HepG2 (cell line): ENCODE measurements around the gene RBBP5. TPM values are rescaled to one million over a fixed set of nuclear protein-coding genes. Genes with fewer than 3 reads are reported as not detected.

Experiments
- ATAC-seq: fragments of 200-7000 bp; cut with Tn5 transposase; 3 replicates; pipeline ENCODE4 v1.9.1; 2020; ENCODE audit warnings: mild to moderate bottlenecking, moderate library complexity
- BruUV-seq: library from RNA; stranded (reverse); fragments of 400-500 nt; replicated peaks from 2 replicates; lab custom pipeline; 2021; lab: Mats Ljungman, UMichigan
- CTCF ChIA-PET: fragments of 300-600 bp; formaldehyde crosslinking; extraction: SDS; loops from one replicate; lab custom pipeline; 2021; ENCODE audit warnings: low total read pairs, inconsistent platforms, low intra/inter-chr PET ratio; lab: Yijun Ruan, JAX
- POLR2A ChIA-PET: fragments of 350-600 bp; sonication (Branson Sonifier 250); formaldehyde crosslinking; loops from one replicate; lab custom pipeline; 2020; ENCODE audit warnings: antibody characterized with exemption, inconsistent platforms; lab: Yijun Ruan, JAX
- DNase-seq: peaks from one replicate; pipeline ENCODE4 v3.0.0-alpha.2; 2015; ENCODE audit warnings: low spot score
- FAIRE-seq: peaks from 3 replicates; lab custom pipeline; 2011; peaks lifted over from hg19 to GRCh38; lab: Jason Lieb, UNC
- H2AFZ ChIP-seq: one replicate; pipeline ENCODE4 v1.6.1; 2011; ENCODE audit warnings: low read length, inconsistent platforms
- H3K27ac ChIP-seq: fragments of 300-600 bp; 3 replicates; pipeline ENCODE4 v1.8.0; 2011; ENCODE audit warnings: mixed run types, mild to moderate bottlenecking, mixed read lengths, low read length, inconsistent platforms; ENCODE audit not compliant: insufficient read depth; ENCODE audit errors: extremely low read length
- H3K27me3 ChIP-seq, 2 experiments: fragments of 200-600 bp in 1 of 2; 2 replicates in 1 of 2; 3 replicates in 1 of 2; pipeline versions ENCODE4 v1.6.0 to v1.8.0; 2011; ENCODE audit warnings: low read length in 2 of 2, mild to moderate bottlenecking in 2 of 2, moderate library complexity in 2 of 2, inconsistent platforms in 1 of 2; ENCODE audit not compliant: insufficient read depth in 2 of 2, control insufficient read depth in 1 of 2
- H3K36me3 ChIP-seq, 2 experiments: fragments of 200-600 bp in 1 of 2; replicated peaks in 1 of 2; 2 replicates in 1 of 2; 3 replicates in 1 of 2; pipeline versions ENCODE4 v1.5.1 to v1.8.0; 2011; ENCODE audit warnings: low read length in 2 of 2, inconsistent platforms in 1 of 2; ENCODE audit not compliant: insufficient read depth in 2 of 2, control insufficient read depth in 1 of 2
- H3K4me1 ChIP-seq: 2 replicates; pipeline ENCODE4 v1.5.1; 2012; ENCODE audit warnings: low read length, inconsistent platforms; ENCODE audit not compliant: insufficient read depth
- H3K4me2 ChIP-seq: 2 replicates; pipeline ENCODE4 v1.6.0; 2011; ENCODE audit warnings: low read depth, low read length, inconsistent platforms
- H3K4me3 ChIP-seq, 3 experiments: fragments of 200-600 bp in 1 of 3; sonication (generic), shearing (Covaris generic) in 1 of 3; replicated peaks in 1 of 3; 2 replicates each; pipeline ENCODE4 v1.5.1; 2011 to 2016; ENCODE audit warnings: low read length in 3 of 3, inconsistent platforms in 2 of 3, low read depth in 2 of 3, mild to moderate bottlenecking in 2 of 3, control low read depth in 1 of 3, mixed read lengths in 1 of 3; ENCODE audit not compliant: insufficient read depth in 1 of 3
- H3K79me2 ChIP-seq: one replicate; pipeline ENCODE4 v1.6.1; 2011; ENCODE audit warnings: low read length, inconsistent platforms; ENCODE audit not compliant: insufficient read depth
- H3K9ac ChIP-seq: 2 replicates; pipeline ENCODE4 v1.6.0; 2011; ENCODE audit warnings: mild to moderate bottlenecking, low read depth, low read length, inconsistent platforms; ENCODE audit not compliant: insufficient read depth
- H3K9me3 ChIP-seq: 2 replicates; pipeline ENCODE4 v1.5.1; 2012; ENCODE audit warnings: mild to moderate bottlenecking, low read length
- H4K20me1 ChIP-seq: 2 replicates; pipeline ENCODE4 v1.6.0; 2011; ENCODE audit warnings: inconsistent platforms, mild to moderate bottlenecking, low read length, moderate library complexity; ENCODE audit not compliant: insufficient read depth
- ATF7 ChIP-seq, 2 experiments: fragments of 450-650 bp in 1 of 2; sonication (generic) in 1 of 2; formaldehyde crosslinking in 1 of 2; IDR thresholded peaks; 2 replicates each; pipeline versions ENCODE4 v1.4.0 to v1.6.1; 2016 to 2020; ENCODE audit warnings: antibody characterized with exemption in 1 of 2, mild to moderate bottlenecking in 1 of 2, missing genetic modification reagents in 1 of 2
- GTF3A ChIP-seq: sonication (generic); formaldehyde crosslinking; conservative IDR thresholded peaks from 2 replicates; pipeline ENCODE4 v1.4.0; 2020; ENCODE audit warnings: mild to moderate bottlenecking, missing genetic modification reagents
- MAFG ChIP-seq: sonication (generic); formaldehyde crosslinking; IDR thresholded peaks from 2 replicates; pipeline ENCODE4 v1.5.1; 2020; ENCODE audit warnings: mild to moderate bottlenecking, missing genetic modification reagents
- NFIC ChIP-seq: IDR thresholded peaks from 2 replicates; pipeline ENCODE4 v1.6.1; 2012; ENCODE audit warnings: mild to moderate bottlenecking, low read length, inconsistent platforms
- PAX8 ChIP-seq: sonication (generic); formaldehyde crosslinking; IDR thresholded peaks from 2 replicates; pipeline ENCODE4 v1.8.0; 2022; ENCODE audit warnings: mild to moderate bottlenecking, missing genetic modification reagents, borderline replicate concordance
- SMARCC2 ChIP-seq: fragments of 450-650 bp; IDR thresholded peaks from 2 replicates; pipeline ENCODE4 v1.6.1; 2017; ENCODE audit warnings: antibody characterized with exemption, mild to moderate bottlenecking
- TEAD3 ChIP-seq: optimal IDR thresholded peaks from 2 replicates; pipeline ENCODE3; 2016; ENCODE audit warnings: borderline replicate concordance
- ZIK1 ChIP-seq: sonication (generic); formaldehyde crosslinking; IDR thresholded peaks from 2 replicates; pipeline ENCODE4 v1.5.0; 2020; ENCODE audit warnings: mild to moderate bottlenecking, low read depth, missing genetic modification reagents, borderline replicate concordance
- ZNF234 ChIP-seq: sonication (generic); formaldehyde crosslinking; conservative IDR thresholded peaks from 2 replicates; pipeline ENCODE4 v1.5.1; 2020; ENCODE audit warnings: mild to moderate bottlenecking, missing genetic modification reagents
- WGBS: methylation state at CpG from one replicate; pipeline ENCODE4 v1.1.6; 2017; ENCODE audit warnings: low lambda C conversion rate; 5-methylcytosine and 5-hydroxymethylcytosine counted together
- in situ Hi-C: cut with HindIII; loops from 2 replicates; pipeline ENCODE4 v1.10.0; 2017; ENCODE audit warnings: low pct_unique_long_range_greater_than_20kb; ENCODE audit not compliant: extremely low pct_ligation_motif_present
- intact Hi-C: fragments of 100-400 bp; cut with micrococcal nuclease; formaldehyde crosslinking; loops from one replicate; pipeline ENCODE4 v1.10.0; 2022; ENCODE audit not compliant: unreplicated experiment
- polyA plus RNA-seq, 8 experiments: library from polyadenylated mRNA; depleted of rRNA in 3 of 8; stranded (reverse) in 7 of 8; unstranded in 1 of 8; fragments of >200 nt; fragmentation: Illumina TruSeq in 4 of 8; extraction: Trizol in 4 of 8; gene quantifications; 2 replicates each; pipeline versions ENCODE4 v1.2.1 to v1.2.3, GENCODE V29; 2011 to 2016; ENCODE audit warnings: low read depth in 4 of 8, missing spikeins in 1 of 8, mixed read lengths in 1 of 8; ENCODE audit not compliant: insufficient read depth in 1 of 8
- total RNA-seq, 5 experiments: library from RNA; depleted of rRNA; stranded (reverse); fragments of >200 nt; fragmentation: Illumina TruSeq; extraction: Trizol; gene quantifications; 2 replicates each; pipeline ENCODE4 v1.2.3, GENCODE V29; 2016; ENCODE audit warnings: low read depth in 1 of 5
- TF ChIP-seq, protein P1 (sequence below): sonication (generic); formaldehyde crosslinking; IDR thresholded peaks from 2 replicates; pipeline ENCODE4 v1.9.0; 2021; ENCODE audit warnings: missing genetic modification reagents, mild to moderate bottlenecking, borderline replicate concordance
- TF ChIP-seq, protein P2 (sequence below): sonication (generic); formaldehyde crosslinking; IDR thresholded peaks from 2 replicates; pipeline ENCODE4 v1.5.1; 2020; ENCODE audit warnings: mild to moderate bottlenecking, missing genetic modification reagents, moderate library complexity
- TF ChIP-seq, protein P3 (sequence below): sonication (generic); formaldehyde crosslinking; IDR thresholded peaks from 2 replicates; pipeline ENCODE4 v1.5.0; 2020; ENCODE audit warnings: mild to moderate bottlenecking, missing genetic modification reagents

RBBP5 gene
- total and polyA plus RNA-seq, 2 of the 13 experiments (the other 11 are each of a cell fraction or from before 2014, with no cell fraction given), result 6.6 to 17.1 TPM

DNA sequence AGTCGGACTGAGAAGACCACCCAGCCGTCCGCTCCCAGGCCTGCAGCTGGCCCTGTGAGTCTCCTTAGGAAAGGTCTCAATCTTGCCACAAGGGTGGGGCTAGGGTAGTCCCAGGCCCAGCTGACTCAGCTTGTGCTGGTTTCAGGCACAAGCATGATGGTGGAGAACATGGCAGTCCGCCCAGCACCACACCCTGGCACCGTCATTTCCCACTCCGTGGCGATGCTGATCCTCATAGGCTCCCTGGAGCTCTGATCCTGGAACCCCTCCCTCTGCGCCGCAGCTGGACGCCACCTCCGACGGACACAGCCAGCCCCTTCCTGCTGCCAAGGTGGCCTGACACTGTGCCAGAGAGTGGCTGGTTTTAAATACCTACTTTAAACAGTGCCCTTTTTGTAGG lies 48.3 kb downstream of the RBBP5 start:
- no peaks in the 10 kb centered on the region for H3K36me3 ChIP-seq
- no peaks in the 10 kb centered on the region for H3K9me3 ChIP-seq
- no peaks in the 10 kb centered on the region for H3K4me1 ChIP-seq
- H3K27ac ChIP-seq, result no peak overlapping the region
- H3K9ac ChIP-seq, result no peak overlapping the region
- DNase-seq (no peak), FAIRE-seq (no peak), ATAC-seq (no peak)
- H2AFZ ChIP-seq, result no peak overlapping the region
- WGBS, result no CpG with 5 or more reads among the region's 12 CpGs
- no TSS peak for BruUV-seq
- no peak overlapping the region for H3K4me2 ChIP-seq
- no peak overlapping the region for H3K4me3 ChIP-seq
- intact Hi-C loops (no loop called here), in situ Hi-C loops (no loop called here)
- peaks cover 0 to 25% of the 10 kb centered on the region in 2 experiments; a peak in 3 of 5 replicates for H3K27me3 ChIP-seq
- H3K79me2 ChIP-seq, result no peaks in the 10 kb centered on the region
- H4K20me1 ChIP-seq, result no peaks in the 10 kb centered on the region
- CTCF ChIA-PET, result no interaction called here
- TF ChIP-seq MAFG (no peak), ATF7 (IDR thresholded peaks at IDR 0.05) (no peak), ATF7 (CRISPR knock-in tag; IDR thresholded peaks at IDR 0.05) (no peak), ZIK1 (CRISPR knock-in tag) (no peak), TEAD3 (no peak), ZNF234 (no peak), GTF3A (CRISPR knock-in tag) (no peak), SMARCC2 (no peak), NFIC (no peak), PAX8 (CRISPR knock-in tag) (no peak)
- TF ChIP-seq, protein P1, sequence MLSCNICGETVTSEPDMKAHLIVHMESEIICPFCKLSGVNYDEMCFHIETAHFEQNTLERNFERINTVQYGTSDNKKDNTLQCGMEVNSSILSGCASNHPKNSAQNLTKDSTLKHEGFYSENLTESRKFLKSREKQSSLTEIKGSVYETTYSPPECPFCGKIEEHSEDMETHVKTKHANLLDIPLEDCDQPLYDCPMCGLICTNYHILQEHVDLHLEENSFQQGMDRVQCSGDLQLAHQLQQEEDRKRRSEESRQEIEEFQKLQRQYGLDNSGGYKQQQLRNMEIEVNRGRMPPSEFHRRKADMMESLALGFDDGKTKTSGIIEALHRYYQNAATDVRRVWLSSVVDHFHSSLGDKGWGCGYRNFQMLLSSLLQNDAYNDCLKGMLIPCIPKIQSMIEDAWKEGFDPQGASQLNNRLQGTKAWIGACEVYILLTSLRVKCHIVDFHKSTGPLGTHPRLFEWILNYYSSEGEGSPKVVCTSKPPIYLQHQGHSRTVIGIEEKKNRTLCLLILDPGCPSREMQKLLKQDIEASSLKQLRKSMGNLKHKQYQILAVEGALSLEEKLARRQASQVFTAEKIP (CRISPR knock-in tag), result no peak
- TF ChIP-seq, protein P2, sequence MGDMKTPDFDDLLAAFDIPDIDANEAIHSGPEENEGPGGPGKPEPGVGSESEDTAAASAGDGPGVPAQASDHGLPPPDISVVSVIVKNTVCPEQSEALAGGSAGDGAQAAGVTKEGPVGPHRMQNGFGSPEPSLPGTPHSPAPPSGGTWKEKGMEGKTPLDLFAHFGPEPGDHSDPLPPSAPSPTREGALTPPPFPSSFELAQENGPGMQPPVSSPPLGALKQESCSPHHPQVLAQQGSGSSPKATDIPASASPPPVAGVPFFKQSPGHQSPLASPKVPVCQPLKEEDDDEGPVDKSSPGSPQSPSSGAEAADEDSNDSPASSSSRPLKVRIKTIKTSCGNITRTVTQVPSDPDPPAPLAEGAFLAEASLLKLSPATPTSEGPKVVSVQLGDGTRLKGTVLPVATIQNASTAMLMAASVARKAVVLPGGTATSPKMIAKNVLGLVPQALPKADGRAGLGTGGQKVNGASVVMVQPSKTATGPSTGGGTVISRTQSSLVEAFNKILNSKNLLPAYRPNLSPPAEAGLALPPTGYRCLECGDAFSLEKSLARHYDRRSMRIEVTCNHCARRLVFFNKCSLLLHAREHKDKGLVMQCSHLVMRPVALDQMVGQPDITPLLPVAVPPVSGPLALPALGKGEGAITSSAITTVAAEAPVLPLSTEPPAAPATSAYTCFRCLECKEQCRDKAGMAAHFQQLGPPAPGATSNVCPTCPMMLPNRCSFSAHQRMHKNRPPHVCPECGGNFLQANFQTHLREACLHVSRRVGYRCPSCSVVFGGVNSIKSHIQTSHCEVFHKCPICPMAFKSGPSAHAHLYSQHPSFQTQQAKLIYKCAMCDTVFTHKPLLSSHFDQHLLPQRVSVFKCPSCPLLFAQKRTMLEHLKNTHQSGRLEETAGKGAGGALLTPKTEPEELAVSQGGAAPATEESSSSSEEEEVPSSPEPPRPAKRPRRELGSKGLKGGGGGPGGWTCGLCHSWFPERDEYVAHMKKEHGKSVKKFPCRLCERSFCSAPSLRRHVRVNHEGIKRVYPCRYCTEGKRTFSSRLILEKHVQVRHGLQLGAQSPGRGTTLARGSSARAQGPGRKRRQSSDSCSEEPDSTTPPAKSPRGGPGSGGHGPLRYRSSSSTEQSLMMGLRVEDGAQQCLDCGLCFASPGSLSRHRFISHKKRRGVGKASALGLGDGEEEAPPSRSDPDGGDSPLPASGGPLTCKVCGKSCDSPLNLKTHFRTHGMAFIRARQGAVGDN (CRISPR knock-in tag), result no peak
- TF ChIP-seq, protein P3, sequence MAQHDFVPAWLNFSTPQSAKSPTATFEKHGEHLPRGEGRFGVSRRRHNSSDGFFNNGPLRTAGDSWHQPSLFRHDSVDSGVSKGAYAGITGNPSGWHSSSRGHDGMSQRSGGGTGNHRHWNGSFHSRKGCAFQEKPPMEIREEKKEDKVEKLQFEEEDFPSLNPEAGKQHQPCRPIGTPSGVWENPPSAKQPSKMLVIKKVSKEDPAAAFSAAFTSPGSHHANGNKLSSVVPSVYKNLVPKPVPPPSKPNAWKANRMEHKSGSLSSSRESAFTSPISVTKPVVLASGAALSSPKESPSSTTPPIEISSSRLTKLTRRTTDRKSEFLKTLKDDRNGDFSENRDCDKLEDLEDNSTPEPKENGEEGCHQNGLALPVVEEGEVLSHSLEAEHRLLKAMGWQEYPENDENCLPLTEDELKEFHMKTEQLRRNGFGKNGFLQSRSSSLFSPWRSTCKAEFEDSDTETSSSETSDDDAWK (CRISPR knock-in tag), result no peak
- POLR2A ChIA-PET, result no interaction called here
